HG02642 (cell line): ENCODE results near the gene MEIS3.
"Not testable (repeated sequence)": the region's sequence is repeated elsewhere in the genome, so short reads cannot be mapped to it uniquely, and the experiment has no call there.

Source experiments
- ATAC-seq: cut with Tn5 transposase; IDR thresholded peaks from one replicate; pipeline ENCODE4 v1.9.1; 2021; ENCODE audit warnings: mild to moderate bottlenecking; ENCODE audit not compliant: unreplicated experiment, poor library complexity

The MEIS3 gene

DNA sequence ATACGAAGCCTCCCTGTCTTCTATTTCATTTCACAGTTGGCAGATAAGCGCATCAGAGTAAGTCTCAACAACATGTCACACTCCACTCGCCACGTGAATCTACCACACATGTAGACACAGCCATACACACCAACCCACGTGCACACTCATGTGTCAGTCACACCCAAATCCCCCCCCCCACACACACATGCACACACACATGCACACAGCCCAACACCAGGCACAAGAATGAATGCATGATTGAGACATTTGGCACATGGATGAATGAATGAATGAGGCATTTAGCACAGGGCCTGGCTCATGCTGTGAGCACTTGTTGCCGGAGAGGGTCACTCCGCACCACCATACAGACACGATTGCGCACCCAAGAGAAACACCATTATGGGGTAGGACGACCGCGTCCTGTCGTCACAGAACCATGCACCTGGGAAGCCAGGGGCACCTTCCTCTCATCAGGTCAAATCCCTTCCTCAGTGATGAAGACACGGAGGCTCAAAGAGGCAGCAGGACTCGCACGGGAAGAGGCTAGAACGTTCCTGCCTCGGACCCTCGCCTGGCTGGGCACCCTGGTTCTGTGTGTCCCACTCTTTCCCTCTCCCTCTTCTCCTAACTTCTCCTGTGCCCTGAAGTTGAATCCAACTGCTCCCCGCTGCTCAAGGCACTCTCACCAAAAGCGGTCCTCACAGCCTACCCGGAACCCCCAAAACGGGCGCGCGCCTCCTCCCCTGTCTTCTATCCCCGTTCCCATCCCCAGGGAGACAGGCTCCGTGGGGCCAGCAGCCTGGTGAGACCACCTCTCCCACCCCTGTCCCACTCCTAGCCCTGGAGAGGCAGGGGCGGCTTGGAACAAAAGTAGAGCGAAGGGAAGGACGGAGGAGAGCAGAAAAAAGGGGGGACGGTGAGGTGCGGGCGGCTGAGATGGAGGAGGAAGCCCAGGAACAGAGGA lies 1.3 kb downstream of the MEIS3 start:
- no peak for ATAC-seq

DNA sequence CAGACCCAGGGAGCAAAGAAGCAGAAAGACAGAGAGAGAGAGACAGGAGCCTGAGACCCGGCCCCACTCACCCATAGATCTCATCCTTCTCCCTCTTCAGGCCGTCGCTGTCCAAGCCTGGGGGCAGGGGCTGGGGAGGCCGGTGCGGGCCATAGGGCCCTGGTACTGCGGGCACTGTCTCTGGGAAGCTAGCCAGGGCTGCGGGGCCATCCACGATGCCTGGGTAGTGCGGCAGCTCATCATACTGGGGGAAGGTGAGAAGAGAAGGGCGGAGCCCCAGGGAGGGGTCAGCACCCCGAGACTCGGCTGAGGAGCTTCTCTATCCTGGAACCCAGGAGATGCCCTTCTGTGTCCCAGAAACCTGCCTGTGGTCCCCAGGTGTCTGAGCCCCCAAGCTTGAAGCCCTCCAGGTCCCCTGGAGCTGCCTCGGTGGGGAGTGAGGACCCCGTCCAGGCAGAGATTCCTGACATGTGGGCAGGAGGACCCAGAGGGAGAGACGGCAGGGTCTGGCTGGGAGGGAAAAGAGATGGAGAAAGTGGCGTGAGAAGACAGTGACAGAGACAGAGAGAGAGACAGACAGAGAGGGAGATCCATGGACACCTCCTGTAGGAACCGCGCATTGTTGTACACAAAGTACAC lies 2.1 kb downstream of the MEIS3 start:
- no peak for ATAC-seq

DNA sequence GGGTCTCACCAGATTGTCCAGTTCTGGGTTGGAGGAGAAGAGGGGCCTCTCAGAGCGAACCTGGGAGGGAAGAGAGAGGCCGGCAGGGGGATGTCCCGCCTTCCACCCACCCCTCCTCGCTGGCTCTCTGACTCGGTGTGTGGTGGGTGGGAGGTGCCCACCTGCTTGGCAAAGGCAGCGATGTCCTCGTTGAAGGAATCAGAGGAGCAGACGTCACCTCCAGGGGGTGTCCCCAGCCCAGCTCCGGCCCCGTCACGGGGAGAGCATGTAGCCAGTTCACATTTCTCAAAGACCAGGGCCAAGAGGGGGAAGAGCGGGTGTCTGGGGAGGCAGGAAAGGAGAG lies 2.7 kb downstream of the MEIS3 start:
- no peak for ATAC-seq

DNA sequence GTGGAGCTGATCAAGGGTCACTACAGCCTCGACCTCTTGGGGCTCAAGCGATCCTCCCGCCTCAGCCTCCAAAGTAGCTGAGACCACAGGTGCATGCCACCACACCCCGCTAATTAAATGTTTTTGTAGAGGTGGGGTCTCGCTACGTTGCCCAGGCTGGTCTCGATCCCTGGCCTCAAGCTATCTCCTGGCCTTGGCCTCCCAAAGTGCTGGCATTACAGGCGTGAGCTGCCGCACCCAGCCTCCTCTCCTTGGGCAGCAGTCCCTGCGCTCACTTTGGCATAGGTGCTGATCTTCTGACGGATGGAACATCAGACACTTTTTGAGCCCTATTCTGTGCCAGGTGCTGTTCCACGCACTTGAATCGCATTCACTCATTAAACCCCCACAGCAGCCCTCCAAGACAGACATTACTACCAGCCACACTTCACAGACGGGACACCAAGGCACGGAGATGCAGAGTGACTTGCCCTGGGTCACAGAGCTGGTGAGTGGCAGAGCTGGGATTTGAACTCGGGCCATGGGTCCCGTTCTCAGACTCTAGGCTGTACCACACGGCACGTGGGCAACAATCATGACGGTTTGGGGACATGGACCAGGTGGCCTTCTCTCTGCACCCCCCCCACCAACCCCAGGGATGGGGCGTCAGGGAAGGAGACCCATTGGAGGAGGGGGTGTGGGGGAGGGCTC lies 3.2 kb downstream of the MEIS3 start:
- ATAC-seq: no peak

DNA sequence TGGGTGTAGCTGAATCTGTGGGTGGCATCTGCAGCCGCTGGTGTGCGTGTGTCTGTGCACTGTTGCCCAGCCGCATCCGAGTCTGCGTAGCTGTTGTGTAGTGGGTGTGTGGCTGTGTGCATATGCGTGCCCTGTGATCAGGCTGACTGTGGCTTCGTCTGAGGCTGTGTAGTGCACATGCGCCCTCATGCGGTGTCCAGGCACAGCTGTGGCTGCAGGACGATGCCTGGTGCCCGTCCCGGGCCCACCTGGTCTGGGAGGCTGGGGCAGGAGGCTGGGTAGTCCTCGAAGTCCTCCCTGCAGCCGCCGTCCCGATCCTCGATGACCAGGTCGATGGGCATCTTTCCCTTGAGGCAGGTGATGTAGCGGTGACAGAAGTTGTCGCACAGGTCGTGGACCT lies 4.9 kb downstream of the MEIS3 start:
- no peak for ATAC-seq

DNA sequence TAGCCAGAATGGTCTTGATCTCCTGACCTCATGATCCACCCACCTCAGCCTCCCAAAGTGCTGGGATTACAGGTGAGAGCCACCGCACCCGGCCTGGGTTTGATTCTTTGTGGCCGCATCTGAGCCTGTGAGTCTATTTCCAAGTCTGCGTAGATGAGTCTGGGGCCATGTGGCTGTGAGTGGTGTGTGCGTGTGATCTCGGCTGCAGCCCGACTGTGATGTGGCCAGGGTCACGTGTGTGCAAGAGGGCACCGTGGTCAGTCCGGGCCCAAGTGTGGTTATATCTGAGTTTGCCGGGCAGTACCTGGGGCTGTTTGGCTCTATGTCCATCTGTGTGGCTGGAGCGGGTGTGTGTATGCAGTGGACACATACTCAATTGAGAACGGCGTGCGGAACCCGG lies 5.4 kb downstream of the MEIS3 start:
- no peak for ATAC-seq

DNA sequence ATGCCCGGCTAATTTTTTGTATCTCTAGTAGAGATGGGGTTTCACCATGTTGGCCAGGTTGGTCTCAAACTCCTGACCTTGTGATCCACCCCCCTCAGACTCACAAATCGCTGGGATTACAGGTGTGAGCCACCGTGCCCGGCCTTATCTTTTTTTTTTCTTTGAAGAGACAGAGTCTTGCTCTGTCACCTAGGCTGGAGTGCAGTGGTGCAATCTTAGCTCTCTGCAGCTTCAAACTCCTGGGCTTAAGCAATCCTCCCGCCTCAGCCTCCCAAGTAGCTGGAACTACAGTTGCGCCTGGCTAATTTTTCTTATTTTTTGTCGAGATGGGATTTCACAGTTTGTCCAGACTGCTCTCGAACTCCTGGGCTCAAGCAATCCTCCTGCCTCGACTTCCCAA lies 7.6 kb downstream of the MEIS3 start:
- not testable (repeated sequence) for ATAC-seq

DNA sequence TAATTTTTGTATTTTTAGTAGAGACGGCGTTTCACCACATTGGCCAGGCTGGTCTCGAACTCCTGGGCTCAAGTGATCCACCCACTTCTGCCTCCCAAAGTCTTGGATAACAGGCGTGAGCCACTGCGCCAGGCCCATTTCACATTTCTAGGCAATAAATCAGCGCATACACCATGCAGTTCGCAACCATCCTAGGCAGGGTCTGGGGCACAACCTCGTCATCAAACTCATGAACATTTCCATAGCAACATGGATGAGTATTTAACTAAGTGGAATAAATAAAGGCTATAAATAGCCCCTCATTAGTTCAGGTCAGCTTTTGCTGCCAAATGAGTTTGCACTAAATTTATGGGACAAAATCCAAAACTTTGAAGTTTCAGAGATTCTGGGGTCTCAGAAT lies 8.2 kb downstream of the MEIS3 start:
- ATAC-seq: no peak

DNA sequence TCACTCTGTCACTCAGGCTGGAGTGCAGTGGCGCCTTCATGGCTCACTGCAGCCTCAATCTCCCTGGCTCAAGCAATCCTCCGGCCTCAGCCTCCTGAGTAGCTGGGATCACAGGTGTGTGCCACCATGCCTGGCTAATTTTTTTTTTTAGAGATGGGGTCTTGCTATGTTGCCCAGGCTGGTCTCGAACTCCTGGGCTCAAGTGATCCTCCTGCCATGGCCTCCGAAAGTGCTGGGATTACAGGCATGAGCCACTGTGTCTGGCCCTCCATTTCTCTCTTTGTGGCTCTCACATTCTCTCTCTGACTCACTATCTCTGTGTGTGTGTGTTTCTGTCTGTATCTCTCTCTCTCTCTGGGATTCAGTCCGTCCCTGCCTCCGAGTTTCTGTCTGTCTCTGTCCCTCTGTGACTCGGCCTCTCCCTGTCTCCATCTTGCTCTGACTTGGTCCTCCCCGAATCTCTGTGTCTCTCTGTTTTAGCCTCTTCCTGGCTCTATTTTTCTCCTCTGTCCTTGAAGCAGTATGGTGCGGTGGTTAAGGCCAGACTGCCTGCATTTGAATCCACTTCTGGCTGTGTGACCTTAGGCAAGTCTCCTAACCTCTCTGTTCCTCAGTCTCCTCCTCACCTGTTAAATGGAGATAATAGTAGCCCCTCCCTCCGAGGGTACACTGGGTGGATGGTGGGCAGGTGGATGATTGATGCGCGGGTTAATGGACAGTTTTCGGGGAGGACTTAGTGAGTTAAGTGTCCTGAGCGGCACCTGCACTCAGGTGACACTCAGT lies 11.0 kb downstream of the MEIS3 start:
- no peak for ATAC-seq

DNA sequence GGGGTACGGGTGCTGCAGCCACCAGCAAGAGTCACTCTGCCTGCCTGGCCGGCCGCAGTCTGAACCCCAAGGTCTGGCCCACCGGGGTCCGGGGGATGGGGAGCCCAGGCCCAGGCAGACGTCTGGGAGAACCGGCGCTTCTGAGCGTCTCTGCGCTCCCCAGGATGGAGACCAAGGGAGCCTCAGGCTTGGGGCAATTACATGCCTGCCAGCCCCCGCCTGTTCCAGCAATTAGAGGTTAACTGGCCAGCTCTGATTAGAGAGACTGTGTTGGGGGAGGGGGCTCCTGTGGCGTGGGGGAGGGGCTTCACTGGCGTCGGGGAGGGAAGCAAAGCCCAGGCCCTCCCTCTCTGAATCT lies 11.9 kb downstream of the MEIS3 start:
- ATAC-seq: no peak

DNA sequence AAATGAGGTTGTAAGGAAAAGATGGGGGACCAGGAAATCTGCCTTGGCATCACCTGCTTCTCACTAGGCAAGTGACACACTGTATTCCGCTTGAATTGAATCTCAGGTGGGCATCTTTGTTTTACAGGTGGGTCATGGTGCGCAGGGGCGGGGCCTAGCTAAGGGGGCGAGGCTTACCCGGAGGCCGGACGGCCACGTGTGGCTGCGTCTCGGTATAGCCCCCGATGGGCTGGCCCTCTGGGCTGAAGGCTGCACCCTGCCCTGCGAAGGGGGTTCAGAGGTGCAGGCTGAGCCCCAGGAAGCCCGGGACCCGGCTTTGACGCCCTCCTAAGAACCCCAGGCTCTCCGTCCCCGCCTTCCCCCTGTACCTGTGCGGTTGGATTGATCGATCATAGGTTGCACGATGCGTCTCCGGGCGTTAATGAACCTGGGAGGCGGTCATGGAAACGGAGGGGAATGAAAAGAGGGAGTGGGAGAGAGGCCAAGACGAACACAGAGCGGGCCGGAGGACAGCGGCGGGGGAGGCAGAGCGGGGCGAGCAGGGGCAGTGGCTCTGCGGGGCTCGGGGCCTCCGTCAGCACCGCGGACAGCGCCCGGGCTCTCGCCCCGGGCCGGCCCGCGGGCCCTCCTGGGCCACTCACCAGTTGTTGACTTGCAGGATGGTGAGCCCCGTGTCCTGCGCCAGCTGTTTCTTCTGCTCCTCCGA lies 12.5 kb downstream of the MEIS3 start:
- no peak for ATAC-seq

DNA sequence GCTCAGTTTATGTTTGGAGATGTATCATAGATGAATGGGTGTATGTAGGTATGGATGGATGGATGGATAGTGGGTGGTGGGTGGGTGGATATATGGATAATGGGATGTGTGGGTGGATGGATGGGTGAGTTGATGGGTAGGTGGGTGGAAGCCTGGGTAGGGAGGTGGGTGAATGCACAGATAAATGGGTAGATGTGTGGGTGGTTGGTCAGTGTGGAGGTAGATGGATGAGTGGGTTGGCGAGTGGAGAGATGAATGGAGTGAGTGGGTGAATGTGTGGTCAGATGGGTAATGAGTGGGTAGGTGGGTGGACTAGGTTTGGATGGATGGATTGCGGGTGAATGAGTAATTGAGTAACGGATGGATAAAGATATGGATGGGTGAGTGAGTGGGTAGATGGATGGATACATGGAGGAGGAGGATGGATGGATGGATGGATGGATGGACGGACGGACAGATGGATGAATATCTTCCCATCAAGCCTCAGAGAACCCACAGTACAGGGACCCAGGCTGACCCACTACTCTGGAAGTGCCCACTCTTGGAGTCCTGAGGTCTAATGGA lies 13.4 kb downstream of the MEIS3 start:
- ATAC-seq: no peak

DNA sequence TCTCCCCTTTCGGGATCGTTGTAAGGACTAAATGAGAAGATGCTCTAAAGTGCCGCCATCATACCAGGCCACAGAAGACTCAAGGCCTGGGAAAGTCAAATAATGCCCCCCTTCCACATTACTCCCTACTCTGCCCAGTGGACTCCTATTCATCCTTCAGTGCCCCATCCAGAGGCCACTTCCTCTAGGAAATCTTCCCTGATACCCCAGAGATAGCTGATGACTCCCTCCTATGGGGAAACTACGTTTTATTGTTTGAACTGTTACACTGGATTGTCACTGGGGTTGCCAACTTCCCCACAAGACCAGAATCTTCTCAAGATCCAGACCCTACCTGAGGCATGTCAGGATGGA lies 14.2 kb downstream of the MEIS3 start:
- ATAC-seq: no peak

DNA sequence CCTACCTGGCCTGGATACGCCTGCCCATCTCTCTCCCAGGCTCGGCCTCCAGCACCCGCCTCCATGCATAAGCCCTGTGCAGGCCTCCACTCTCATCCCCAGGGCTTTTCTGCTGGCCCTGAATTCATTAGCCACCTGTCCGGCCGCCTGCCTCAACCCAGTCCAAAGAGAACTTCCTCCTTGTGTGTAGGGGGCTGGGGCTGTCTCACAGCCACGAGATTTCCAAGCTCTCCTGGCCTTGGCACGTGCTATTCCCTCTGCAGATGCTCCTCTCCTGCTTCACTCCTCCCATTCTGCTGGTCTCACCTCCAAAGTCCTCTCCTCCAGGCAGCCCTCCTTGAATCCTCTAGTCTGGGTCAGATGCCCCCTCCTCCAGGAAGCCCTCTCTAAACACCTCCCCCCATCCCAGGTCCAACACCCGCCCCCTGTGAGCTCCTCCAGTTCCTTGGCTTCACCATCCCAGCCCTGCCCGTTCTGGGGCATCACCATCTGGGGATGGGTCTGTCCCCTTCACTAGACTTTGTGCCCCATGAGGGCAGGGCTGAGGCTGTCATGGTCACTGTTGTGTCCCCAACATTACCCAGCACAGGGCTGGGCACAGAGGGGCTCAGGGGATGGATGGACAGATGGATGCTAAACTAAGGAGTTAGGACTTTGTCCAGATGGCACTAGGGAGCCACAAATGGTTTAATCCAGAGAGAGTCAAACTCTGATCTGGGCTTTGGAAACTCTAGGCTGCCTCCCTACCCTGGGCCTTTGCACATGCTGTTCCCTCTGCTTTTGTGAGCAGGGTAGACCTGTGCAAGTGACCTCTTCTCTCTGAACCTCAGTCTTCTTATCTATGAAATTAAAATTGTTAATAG lies 14.8 kb downstream of the MEIS3 start:
- no peak for ATAC-seq

DNA sequence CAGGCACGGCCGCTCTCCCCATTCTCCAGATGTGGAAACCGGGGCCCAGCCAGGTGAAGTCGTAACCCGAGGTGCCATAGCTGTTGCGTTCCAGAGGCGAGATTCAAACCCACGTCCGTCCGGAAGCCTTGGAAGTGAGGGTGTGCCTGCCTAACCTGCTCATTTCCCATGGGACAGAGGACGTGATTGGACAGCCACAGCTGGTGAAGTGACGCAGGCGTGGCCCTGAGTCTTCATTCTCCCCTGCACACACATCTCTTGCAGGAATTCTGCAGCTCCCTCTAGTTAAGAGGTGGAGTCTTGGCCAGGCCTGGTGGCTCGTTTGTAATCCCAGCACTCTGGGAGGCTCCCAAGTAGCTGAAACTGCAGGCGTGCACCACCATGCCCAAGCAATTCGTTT lies 16.8 kb downstream of the MEIS3 start:
- no peak for ATAC-seq

DNA sequence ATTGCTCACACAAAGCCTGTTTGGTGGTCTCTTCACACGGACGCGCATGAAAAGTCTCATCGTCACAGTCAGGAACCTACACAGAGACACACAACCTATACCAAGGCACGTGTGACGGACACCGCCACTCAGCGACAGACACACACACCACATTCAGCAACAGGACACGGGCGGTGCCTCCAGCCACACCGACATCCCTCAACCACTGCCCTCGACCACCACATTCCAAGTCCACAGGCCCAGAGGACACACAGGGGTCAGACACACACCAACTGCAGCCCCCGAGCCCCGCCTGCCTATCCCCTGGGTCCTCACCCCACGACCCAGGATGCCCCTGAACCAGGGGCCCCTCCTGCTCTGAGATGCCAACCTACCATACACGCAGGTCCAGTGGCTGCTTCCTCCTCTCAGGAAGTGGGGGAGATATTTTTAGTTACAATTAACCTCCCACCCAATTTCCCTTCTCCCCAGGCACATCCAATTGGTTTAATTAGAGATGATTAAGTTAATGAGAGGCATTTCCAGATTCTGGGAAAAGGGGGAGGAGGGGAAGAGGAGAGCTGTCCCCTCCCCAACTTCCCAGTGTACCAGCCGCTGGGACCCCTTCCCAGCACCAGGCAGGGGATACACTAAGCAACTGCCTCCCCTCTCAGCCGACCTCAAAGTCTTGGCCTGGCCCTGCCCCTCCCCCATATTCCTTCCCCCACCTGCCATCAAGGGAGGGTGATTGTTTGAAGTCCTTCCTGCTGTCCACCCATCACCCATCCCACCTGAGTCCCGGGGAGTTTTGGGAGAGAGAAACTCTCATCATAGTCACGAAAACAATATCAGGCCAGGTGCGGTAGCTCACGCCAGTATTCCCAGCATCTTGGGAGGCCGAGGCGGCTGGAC lies 20.4 kb downstream of the MEIS3 start:
- ATAC-seq: no peak

DNA sequence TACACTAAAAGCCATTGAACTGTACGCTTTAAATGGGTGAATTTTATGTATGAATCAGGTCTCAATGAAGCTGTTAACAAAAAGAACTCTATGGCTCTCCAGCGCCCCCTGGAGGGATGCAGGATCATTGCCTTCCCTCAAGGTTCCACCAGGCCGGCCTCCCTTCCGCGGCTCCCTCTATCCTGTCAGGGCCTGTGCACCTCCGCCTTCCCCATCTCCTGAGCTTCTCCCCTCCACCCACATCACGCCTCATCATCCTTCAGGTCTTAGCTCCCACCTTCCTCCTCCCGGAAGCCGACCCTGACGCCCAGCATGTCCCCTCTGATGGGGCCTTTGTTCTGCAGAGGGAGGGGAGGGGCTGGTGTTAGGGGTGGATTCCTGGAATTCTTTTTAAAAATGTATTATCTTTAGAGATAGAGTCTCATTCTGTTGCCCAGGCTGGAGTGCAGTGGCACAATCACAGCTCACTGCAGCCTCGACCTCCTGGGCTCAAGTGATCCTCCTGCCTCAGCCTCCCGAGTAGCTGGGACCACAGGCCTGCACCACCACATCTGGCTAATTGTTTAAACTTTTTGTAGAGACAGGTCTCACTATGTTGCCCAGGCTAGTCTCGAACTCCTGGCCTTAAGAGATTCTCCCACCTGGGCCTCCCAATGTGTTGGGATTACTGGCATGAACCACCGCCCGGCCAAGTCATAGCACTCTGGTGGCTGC lies 27.7 kb downstream of the MEIS3 start:
- ATAC-seq: no peak
